ENCODE data around the gene PRKAG1.

PRKAG1 gene

GRCh38 chr12:49037111-49037946, 18.8 kb upstream of the PRKAG1 start:
- no peak for TF ChIP-seq CTCF (IDR thresholded peaks at IDR 0.05; ENCODE audit: low read depth, low read length, missing control alignments)
- no peak for DNase-seq (ENCODE audit: low read depth)
- no peak overlapping the region for H3K4me3 ChIP-seq (ENCODE audit: low read depth, low read length)

- no peak for DNase-seq (ENCODE audit: low read depth)
- no peak overlapping the region for H3K4me3 ChIP-seq (ENCODE audit: low read depth, low read length)
- no peak for TF ChIP-seq CTCF (IDR thresholded peaks at IDR 0.05; ENCODE audit: low read depth, low read length, missing control alignments)
Measured at GRCh38 chr12:49036029-49036428, 17.5 kb upstream of the PRKAG1 start.

GRCh38 chr12:49034286-49034622, 15.7 kb upstream of the PRKAG1 start:
- no peak overlapping the region for H3K4me3 ChIP-seq (ENCODE audit: low read depth, low read length)
- no peak for DNase-seq (ENCODE audit: low read depth)
- no peak for TF ChIP-seq CTCF (IDR thresholded peaks at IDR 0.05; ENCODE audit: low read depth, low read length, missing control alignments)

- DNase-seq (ENCODE audit: low read depth), result no peak
- no peak for TF ChIP-seq CTCF (IDR thresholded peaks at IDR 0.05; ENCODE audit: low read depth, low read length, missing control alignments)
- no peak overlapping the region for H3K4me3 ChIP-seq (ENCODE audit: low read depth, low read length)
Measured at GRCh38 chr12:49033611-49034285, 15.2 kb upstream of the PRKAG1 start.

GRCh38 chr12:49032679-49033447, 14.3 kb upstream of the PRKAG1 start:
- no peak overlapping the region for H3K4me3 ChIP-seq (ENCODE audit: low read depth, low read length)
- no peak for DNase-seq (ENCODE audit: low read depth)
- TF ChIP-seq CTCF (IDR thresholded peaks at IDR 0.05; ENCODE audit: low read depth, low read length, missing control alignments), result no peak

GRCh38 chr12:49032276-49032675, 13.7 kb upstream of the PRKAG1 start:
- DNase-seq (ENCODE audit: low read depth), result no peak
- no peak overlapping the region for H3K4me3 ChIP-seq (ENCODE audit: low read depth, low read length)
- no peak for TF ChIP-seq CTCF (IDR thresholded peaks at IDR 0.05; ENCODE audit: low read depth, low read length, missing control alignments)
